ENCODE results near the gene CA10. TPM values are rescaled to one million over a fixed set of nuclear protein-coding genes. Genes with fewer than 3 reads are reported as not detected.

The CA10 gene
- polyA plus RNA-seq, 1 experiment: not detected

- no peak for DNase-seq (ENCODE audit: low read depth, low spot score)
- Histone ChIP-seq H3K27me3 (ENCODE audit: control insufficient read depth, insufficient read depth, low read length) (no peaks in the 10 kb centered on the region), H3K27ac (ENCODE audit: low read depth, low read length) (no peak overlapping the region), H3K9me3 (ENCODE audit: control insufficient read depth, insufficient read depth, low read length) (peaks cover 18% of the 10 kb centered on the region; the same call in 1 of the 2 replicates), H3K4me3 (ENCODE audit: low read depth, low read length) (no peak overlapping the region)
- CTCF ChIA-PET: no interaction called here
- POLR2A ChIA-PET: no interaction called here
- TF ChIP-seq, protein P1, sequence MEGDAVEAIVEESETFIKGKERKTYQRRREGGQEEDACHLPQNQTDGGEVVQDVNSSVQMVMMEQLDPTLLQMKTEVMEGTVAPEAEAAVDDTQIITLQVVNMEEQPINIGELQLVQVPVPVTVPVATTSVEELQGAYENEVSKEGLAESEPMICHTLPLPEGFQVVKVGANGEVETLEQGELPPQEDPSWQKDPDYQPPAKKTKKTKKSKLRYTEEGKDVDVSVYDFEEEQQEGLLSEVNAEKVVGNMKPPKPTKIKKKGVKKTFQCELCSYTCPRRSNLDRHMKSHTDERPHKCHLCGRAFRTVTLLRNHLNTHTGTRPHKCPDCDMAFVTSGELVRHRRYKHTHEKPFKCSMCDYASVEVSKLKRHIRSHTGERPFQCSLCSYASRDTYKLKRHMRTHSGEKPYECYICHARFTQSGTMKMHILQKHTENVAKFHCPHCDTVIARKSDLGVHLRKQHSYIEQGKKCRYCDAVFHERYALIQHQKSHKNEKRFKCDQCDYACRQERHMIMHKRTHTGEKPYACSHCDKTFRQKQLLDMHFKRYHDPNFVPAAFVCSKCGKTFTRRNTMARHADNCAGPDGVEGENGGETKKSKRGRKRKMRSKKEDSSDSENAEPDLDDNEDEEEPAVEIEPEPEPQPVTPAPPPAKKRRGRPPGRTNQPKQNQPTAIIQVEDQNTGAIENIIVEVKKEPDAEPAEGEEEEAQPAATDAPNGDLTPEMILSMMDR (IDR thresholded peaks at IDR 0.05; ENCODE audit: low read depth, low read length): no peak
These were observed 379.7 kb downstream of the CA10 start for GRCh38 chr17:51778842-51779241.

- Histone ChIP-seq H3K4me3 (ENCODE audit: low read depth, low read length) (no peak overlapping the region), H3K27me3 (ENCODE audit: control insufficient read depth, insufficient read depth, low read length) (no peaks in the 10 kb centered on the region), H3K9me3 (ENCODE audit: control insufficient read depth, insufficient read depth, low read length) (peaks cover 9% of the 10 kb centered on the region; the same call in 1 of the 2 replicates), H3K27ac (ENCODE audit: low read depth, low read length) (no peak overlapping the region)
- TF ChIP-seq, protein P1 (IDR thresholded peaks at IDR 0.05; ENCODE audit: low read depth, low read length): no peak
- POLR2A ChIA-PET: no interaction called here
- no peak for DNase-seq (ENCODE audit: low read depth, low spot score)
- CTCF ChIA-PET: no interaction called here
These were observed 388.3 kb downstream of the CA10 start for GRCh38 chr17:51770027-51770759.

DNA sequence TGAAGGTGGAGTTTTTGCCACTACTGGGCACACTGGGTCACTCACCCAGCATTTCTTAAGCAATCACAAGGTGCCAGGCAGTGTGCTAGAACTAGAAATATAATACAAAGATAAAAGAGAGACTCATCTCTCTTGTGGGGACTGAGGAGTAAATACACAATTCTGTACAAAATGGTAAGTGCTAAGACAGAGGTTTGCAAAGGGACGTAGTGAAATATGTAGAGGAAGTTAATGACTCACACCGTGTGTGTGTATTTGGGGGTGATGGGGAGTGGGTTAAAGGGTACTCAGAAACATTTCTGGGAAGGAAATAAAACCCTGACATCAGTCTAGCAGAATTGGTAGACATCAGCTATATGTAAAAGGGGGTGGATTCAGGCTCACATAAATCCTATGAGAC lies 389.3 kb downstream of the CA10 start:
- TF ChIP-seq, protein P1 (IDR thresholded peaks at IDR 0.05; ENCODE audit: low read depth, low read length): no peak
- POLR2A ChIA-PET: no interaction called here
- CTCF ChIA-PET: no interaction called here

DNA sequence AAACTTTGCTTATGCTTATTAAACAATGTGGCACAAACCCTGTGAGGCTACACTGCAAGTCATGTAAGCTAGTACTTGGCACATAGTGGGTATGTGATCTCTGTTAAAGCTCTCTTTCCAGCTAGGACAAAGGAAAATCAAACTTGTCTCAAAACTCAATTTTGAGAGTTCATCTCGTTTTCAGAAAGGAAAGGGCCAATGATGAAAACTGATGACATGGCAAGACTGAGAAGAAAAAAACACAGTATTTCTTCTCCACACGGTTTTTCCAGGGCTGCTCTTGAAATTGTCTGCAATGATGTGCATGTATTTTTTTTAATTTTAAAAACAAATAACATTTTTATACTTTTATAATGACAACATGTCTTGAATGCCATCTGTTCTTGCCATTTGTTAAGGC lies 389.8 kb downstream of the CA10 start:
- TF ChIP-seq, protein P1 (IDR thresholded peaks at IDR 0.05; ENCODE audit: low read depth, low read length): no peak
- CTCF ChIA-PET: interaction anchor here (1.1 kb wide), 1 partner anchor 10 kb away, joined by 6 read pairs; no protein-coding TSS in a partner anchor
- H3K4me3 ChIP-seq (ENCODE audit: low read depth, low read length): no peak overlapping the region
- DNase-seq (ENCODE audit: low read depth, low spot score): no peak
- H3K27ac ChIP-seq (ENCODE audit: low read depth, low read length): no peak overlapping the region
- peaks cover 4% of the 10 kb centered on the region; the same call in 1 of the 2 replicates for H3K9me3 ChIP-seq (ENCODE audit: control insufficient read depth, insufficient read depth, low read length)
- POLR2A ChIA-PET: no interaction called here
- no peaks in the 10 kb centered on the region for H3K27me3 ChIP-seq (ENCODE audit: control insufficient read depth, insufficient read depth, low read length)

More for the DNA sequence above, 389.3 kb downstream of the CA10 start:
- Histone ChIP-seq H3K4me3 (ENCODE audit: low read depth, low read length) (no peak overlapping the region), H3K27me3 (ENCODE audit: control insufficient read depth, insufficient read depth, low read length) (no peaks in the 10 kb centered on the region), H3K9me3 (ENCODE audit: control insufficient read depth, insufficient read depth, low read length) (peaks cover 4% of the 10 kb centered on the region; the same call in 1 of the 2 replicates), H3K27ac (ENCODE audit: low read depth, low read length) (no peak overlapping the region)
- no peak for DNase-seq (ENCODE audit: low read depth, low spot score)

- no peak for DNase-seq (ENCODE audit: low read depth, low spot score)
- POLR2A ChIA-PET: no interaction called here
- no peak overlapping the region for H3K4me3 ChIP-seq (ENCODE audit: low read depth, low read length)
- H3K27ac ChIP-seq (ENCODE audit: low read depth, low read length): no peak overlapping the region
- CTCF ChIA-PET: interaction anchor here (1.1 kb wide), 1 partner anchor 8 kb away, joined by 6 read pairs; no protein-coding TSS in a partner anchor
- no peaks in the 10 kb centered on the region for H3K27me3 ChIP-seq (ENCODE audit: control insufficient read depth, insufficient read depth, low read length)
- TF ChIP-seq, protein P1 (IDR thresholded peaks at IDR 0.05; ENCODE audit: low read depth, low read length): no peak
- peaks cover 4% of the 10 kb centered on the region; the same call in 1 of the 2 replicates for H3K9me3 ChIP-seq (ENCODE audit: control insufficient read depth, insufficient read depth, low read length)
These were observed 391.2 kb downstream of the CA10 start for GRCh38 chr17:51767287-51767686.
